ENCODE data around the gene ZXDA.

GRCh38 chrX:57918750-57919436, 8.6 kb upstream of the ZXDA start:
- TF ChIP-seq CTCF (IDR thresholded peaks at IDR 0.05; ENCODE audit: borderline replicate concordance, extremely low read depth, low read length, poor library complexity, severe bottlenecking): peak; percentile 60
- TF ChIP-seq EZH2 (IDR thresholded peaks at IDR 0.05; ENCODE audit: borderline replicate concordance, low read depth, low read length, severe bottlenecking): no peak
